ENCODE data around the gene GMEB2.

GRCh38 chr20:63565021-63565698 lies 61.7 kb downstream of the GMEB2 start:
- TF ChIP-seq CTCF (IDR thresholded peaks at IDR 0.05): no peak
- no peak for TF ChIP-seq ZFX (IDR thresholded peaks at IDR 0.05; ENCODE audit: borderline replicate concordance)

Measured in 22Rv1 (cell line).